Neural progenitor cell (in vitro differentiated cells): ENCODE results near the gene NSUN6. TPM values are rescaled to one million over a fixed set of nuclear protein-coding genes. Genes with fewer than 3 reads are reported as not detected.
A peak's percentile ranks its signal among the peaks of the same experiment; 100 is the strongest.
"Not testable (repeated sequence)": the region's sequence is repeated elsewhere in the genome, so short reads cannot be mapped to it uniquely, and the experiment has no call there.

Source experiments
- DNase-seq: peaks from one replicate; pipeline ENCODE4 v3.0.0-alpha.2; 2016; ENCODE audit warnings: low spot score
- H2AFZ ChIP-seq: fragments of 200-600 bp; sonication (generic); replicated peaks from 2 replicates; pipeline ENCODE4 v1.6.1; 2016; ENCODE audit warnings: antibody characterized with exemption
- H3F3A ChIP-seq: fragments of 200-600 bp; sonication (generic); 2 replicates; pipeline ENCODE4 v1.6.1; 2016; ENCODE audit warnings: antibody characterized with exemption, low read depth
- H3K27ac ChIP-seq: fragments of 200-600 bp; sonication (generic); 2 replicates; pipeline ENCODE4 v1.5.1; 2016; ENCODE audit warnings: mild to moderate bottlenecking
- H3K27me3 ChIP-seq: fragments of 200-600 bp; sonication (generic); 2 replicates; pipeline ENCODE4 v1.6.1; 2016; ENCODE audit warnings: mild to moderate bottlenecking, moderate library complexity
- H3K36me3 ChIP-seq: fragments of 200-600 bp; sonication (generic); 2 replicates; pipeline ENCODE4 v1.5.1; 2016
- H3K4me1 ChIP-seq: fragments of 200-600 bp; sonication (generic); 2 replicates; pipeline ENCODE4 v1.6.1; 2016; ENCODE audit warnings: mixed run types
- H3K4me2 ChIP-seq: fragments of 200-600 bp; sonication (generic); 2 replicates; pipeline ENCODE4 v1.6.1; 2016
- H3K4me3 ChIP-seq: fragments of 200-600 bp; sonication (generic); 2 replicates; pipeline ENCODE4 v1.5.1; 2016
- H3K79me2 ChIP-seq: fragments of 200-600 bp; sonication (generic); 2 replicates; pipeline ENCODE4 v1.6.1; 2016; ENCODE audit warnings: low read depth
- H3K9ac ChIP-seq: fragments of 200-600 bp; sonication (generic); 2 replicates; pipeline ENCODE4 v1.6.1; 2016
- H3K9me3 ChIP-seq: fragments of 200-600 bp; sonication (generic); 2 replicates; pipeline ENCODE4 v1.5.1; 2016; ENCODE audit warnings: low read depth
- H4K20me1 ChIP-seq: fragments of 200-600 bp; sonication (generic); 2 replicates; pipeline ENCODE4 v1.6.1; 2016; ENCODE audit warnings: low read depth
- H3K27ac Mint-ChIP-seq: 3 replicates; pipeline ENCODE4 v1.8.0; 2021; ENCODE audit warnings: mixed read lengths
- H3K27me3 Mint-ChIP-seq: 2 replicates; pipeline ENCODE4 v1.8.0; 2022; ENCODE audit warnings: low read depth, mild to moderate bottlenecking, inconsistent platforms, moderate library complexity, mixed read lengths; ENCODE audit not compliant: insufficient read depth
- H3K36me3 Mint-ChIP-seq: 3 replicates; pipeline ENCODE4 v1.8.0; 2021; ENCODE audit warnings: mixed read lengths
- H3K4me1 Mint-ChIP-seq: 3 replicates; pipeline ENCODE4 v1.8.0; 2021; ENCODE audit warnings: mixed read lengths
- H3K4me3 Mint-ChIP-seq: 3 replicates; pipeline ENCODE4 v1.8.0; 2021; ENCODE audit warnings: mild to moderate bottlenecking, moderate library complexity, mixed read lengths
- H3K9me3 Mint-ChIP-seq: 3 replicates; pipeline ENCODE4 v1.8.0; 2020; ENCODE audit warnings: mixed read lengths
- CTCF ChIP-seq: fragments of 200-600 bp; sonication (generic); IDR thresholded peaks from 2 replicates; pipeline ENCODE4 v1.5.1; 2017; ENCODE audit warnings: antibody characterized with exemption, mild to moderate bottlenecking
- EZH2 ChIP-seq: fragments of 200-600 bp; sonication (generic); IDR thresholded peaks from 2 replicates; pipeline ENCODE4 v1.6.1; 2017; ENCODE audit warnings: antibody characterized with exemption, mild to moderate bottlenecking, moderate library complexity
- EZH2phosphoT487 ChIP-seq: fragments of 200-600 bp; sonication (generic); IDR thresholded peaks from 2 replicates; pipeline ENCODE4 v1.6.1; 2017; ENCODE audit warnings: antibody characterized with exemption
- total RNA-seq: library from RNA; depleted of rRNA; stranded (reverse); fragments of >200 nt; gene quantifications from 2 replicates; pipeline ENCODE4 v1.2.3, GENCODE V29; 2015; ENCODE audit warnings: low replicate concordance

The NSUN6 gene
- total RNA-seq, 1 donor from 2014 or later = 21.9 TPM

DNA sequence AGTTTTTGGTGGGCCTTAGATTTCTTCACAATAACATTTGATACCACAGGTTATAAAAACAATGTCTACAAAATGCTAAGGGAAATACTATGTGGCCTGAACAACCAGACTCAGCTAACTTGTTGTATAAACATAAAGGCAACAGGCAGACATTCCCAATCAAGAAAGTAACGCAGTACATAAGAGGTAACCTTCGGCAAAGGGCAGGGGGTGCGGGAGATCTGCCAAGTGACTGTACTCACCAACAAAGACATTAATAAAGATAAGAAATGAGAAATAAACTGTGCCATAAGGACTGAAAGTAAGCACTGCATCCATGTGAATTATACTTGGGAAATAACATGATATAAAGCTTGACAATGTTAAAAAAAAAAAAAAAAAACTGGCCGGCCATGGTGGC lies 15.4 kb downstream of the NSUN6 start:
- no peaks in the 10 kb centered on the region for H3K27me3 ChIP-seq
- no peak overlapping the region for H3K27ac ChIP-seq
- H3K79me2 ChIP-seq = no peaks in the 10 kb centered on the region
- Mint-ChIP-seq H3K9me3 (peaks cover 2% of the 10 kb centered on the region), H3K4me1 (no peaks in the 10 kb centered on the region), H3K36me3 (peaks cover 14% of the 10 kb centered on the region), H3K27me3 (no peaks in the 10 kb centered on the region), H3K4me3 (no peak overlapping the region), H3K27ac (no peak overlapping the region)
- DNase-seq = no peak
- H3F3A ChIP-seq = no peaks in the 10 kb centered on the region
- TF ChIP-seq CTCF (no peak), EZH2 (no peak), EZH2phosphoT487 (no peak)
- no peak overlapping the region for H3K4me2 ChIP-seq
- no peak overlapping the region for H2AFZ ChIP-seq
- no peak overlapping the region for H3K9ac ChIP-seq
- H3K4me1 ChIP-seq = no peaks in the 10 kb centered on the region
- H3K4me3 ChIP-seq = no peak overlapping the region
- no peaks in the 10 kb centered on the region for H4K20me1 ChIP-seq
- H3K9me3 ChIP-seq = no peaks in the 10 kb centered on the region
- no peaks in the 10 kb centered on the region for H3K36me3 ChIP-seq

- H3K9me3 ChIP-seq, H3K79me2 ChIP-seq, DNase-seq, H3K27me3 ChIP-seq, H3K4me2 ChIP-seq, H4K20me1 ChIP-seq, H3K4me1 ChIP-seq, H3K9ac ChIP-seq, H3K36me3 ChIP-seq, H3K27ac Mint-ChIP-seq, H2AFZ ChIP-seq, H3F3A ChIP-seq, H3K4me1 Mint-ChIP-seq, H3K4me3 ChIP-seq, H3K9me3 Mint-ChIP-seq, H3K4me3 Mint-ChIP-seq, H3K27ac ChIP-seq, H3K27me3 Mint-ChIP-seq: not testable (repeated sequence)
- H3K36me3 Mint-ChIP-seq = peaks cover 10% of the 10 kb centered on the region
These were observed 18.9 kb downstream of the NSUN6 start for GRCh38 chr10:18632500-18632899.

GRCh38 chr10:18627452-18628018 lies 23.9 kb downstream of the NSUN6 start:
- peak overlapping the region; percentile 84 for H3K4me3 Mint-ChIP-seq

GRCh38 chr10:18625886-18626285 lies 25.5 kb downstream of the NSUN6 start:
- no peak for DNase-seq
- Histone ChIP-seq H3K4me2 (no peak overlapping the region), H3K4me3 (no peak overlapping the region), H3K27me3 (no peaks in the 10 kb centered on the region), H3K9ac (no peak overlapping the region), H3K79me2 (peaks cover 9% of the 10 kb centered on the region), H3K36me3 (no peaks in the 10 kb centered on the region), H4K20me1 (no peaks in the 10 kb centered on the region), H3K4me1 (peaks cover 8% of the 10 kb centered on the region), H3K9me3 (no peaks in the 10 kb centered on the region), H2AFZ (no peak overlapping the region), H3F3A (no peaks in the 10 kb centered on the region), H3K27ac (no peak overlapping the region)
- peaks cover 8% of the 10 kb centered on the region for H3K36me3 Mint-ChIP-seq
- H3K9me3 Mint-ChIP-seq = peaks cover 2% of the 10 kb centered on the region
- H3K27ac Mint-ChIP-seq = no peak overlapping the region
- H3K4me1 Mint-ChIP-seq = peaks cover 13% of the 10 kb centered on the region
- H3K4me3 Mint-ChIP-seq = peak overlapping the region; percentile 78
- H3K27me3 Mint-ChIP-seq = peaks cover 4% of the 10 kb centered on the region
- no peak for TF ChIP-seq EZH2phosphoT487
- TF ChIP-seq CTCF = no peak
- TF ChIP-seq EZH2 = no peak

More at GRCh38 chr10:18627452-18628018, 23.9 kb downstream of the NSUN6 start:
- H3K79me2 ChIP-seq, H3K27me3 Mint-ChIP-seq, H3K36me3 ChIP-seq, H3K36me3 Mint-ChIP-seq, H3K4me1 ChIP-seq, H4K20me1 ChIP-seq, H3K27me3 ChIP-seq, H3K9me3 ChIP-seq, H3K9me3 Mint-ChIP-seq, H3F3A ChIP-seq, H3K27ac ChIP-seq: not testable (repeated sequence)
- Mint-ChIP-seq H3K4me1 (peaks cover 13% of the 10 kb centered on the region), H3K27ac (peak overlapping the region; percentile 90)
- DNase-seq = peak; percentile 81
- Histone ChIP-seq H3K4me2 (peak overlapping the region; percentile 73), H3K9ac (peak overlapping the region; percentile 69), H3K4me3 (peak overlapping the region; percentile 55), H2AFZ (peak overlapping the region; percentile 67)

GRCh38 chr10:18623671-18624070 lies 27.7 kb downstream of the NSUN6 start:
- H3K9ac ChIP-seq, H2AFZ ChIP-seq, H3K36me3 ChIP-seq, H3K9me3 ChIP-seq, H3K4me3 ChIP-seq, H3K4me3 Mint-ChIP-seq, H3K27me3 Mint-ChIP-seq, H4K20me1 ChIP-seq, H3K27ac ChIP-seq, H3K27me3 ChIP-seq, H3K9me3 Mint-ChIP-seq, DNase-seq, H3K79me2 ChIP-seq, H3F3A ChIP-seq, H3K4me1 ChIP-seq, H3K4me2 ChIP-seq, H3K27ac Mint-ChIP-seq: not testable (repeated sequence)
- Mint-ChIP-seq H3K4me1 (peaks cover 13% of the 10 kb centered on the region), H3K36me3 (peaks cover 11% of the 10 kb centered on the region)
